GM15510 (cell line): ENCODE results near the gene RB1.

Experiments
- POLR2A ChIP-seq: IDR thresholded peaks from 3 replicates; pipeline ENCODE4 v1.6.1; 2011; ENCODE audit warnings: borderline replicate concordance; ENCODE audit not compliant: insufficient read length; ENCODE audit errors: extremely low read depth

The RB1 gene

GRCh38 chr13:48318821-48319511, 15.4 kb downstream of the RB1 start:
- TF ChIP-seq POLR2A, result no peak

GRCh38 chr13:48319531-48320398, 16.2 kb downstream of the RB1 start:
- TF ChIP-seq POLR2A, result no peak

- no peak for TF ChIP-seq POLR2A
Observed at GRCh38 chr13:48320399-48320790, 16.8 kb downstream of the RB1 start.

GRCh38 chr13:48320891-48321510, 17.4 kb downstream of the RB1 start:
- TF ChIP-seq POLR2A, result no peak

GRCh38 chr13:48322294-48322693, 18.7 kb downstream of the RB1 start:
- TF ChIP-seq POLR2A, result no peak

GRCh38 chr13:48333976-48334375, 30.4 kb downstream of the RB1 start:
- TF ChIP-seq POLR2A, result no peak

GRCh38 chr13:48334534-48335127, 31.1 kb downstream of the RB1 start:
- TF ChIP-seq POLR2A, result no peak

- TF ChIP-seq POLR2A, result no peak
Observed at GRCh38 chr13:48344264-48344663, 40.7 kb downstream of the RB1 start.

GRCh38 chr13:48346583-48346982, 43.0 kb downstream of the RB1 start:
- no peak for TF ChIP-seq POLR2A

- TF ChIP-seq POLR2A, result no peak
Observed at GRCh38 chr13:48349525-48349924, 46.0 kb downstream of the RB1 start.

- TF ChIP-seq POLR2A, result no peak
Observed at GRCh38 chr13:48353590-48353989, 50.0 kb downstream of the RB1 start.

GRCh38 chr13:48356750-48357149, 53.2 kb downstream of the RB1 start:
- no peak for TF ChIP-seq POLR2A

GRCh38 chr13:48369988-48370387, 66.4 kb downstream of the RB1 start:
- TF ChIP-seq POLR2A, result no peak

GRCh38 chr13:48370815-48371214, 67.3 kb downstream of the RB1 start:
- TF ChIP-seq POLR2A, result no peak

GRCh38 chr13:48377857-48378256, 74.3 kb downstream of the RB1 start:
- TF ChIP-seq POLR2A, result no peak
